CD4-positive, alpha-beta T cell (primary cell): ENCODE measurements around the gene ZBTB47. TPM values are rescaled to one million over a fixed set of nuclear protein-coding genes. Genes with fewer than 3 reads are reported as not detected.

Experiments
- ATAC-seq: fragments of 200-7000 bp; cut with Tn5 transposase; one replicate; pipeline ENCODE4 v1.10.0; 2022; ENCODE audit warnings: mild to moderate bottlenecking; ENCODE audit not compliant: poor library complexity
- CTCF ChIA-PET: fragments of 350-600 bp; sonication (Branson Sonifier 250); formaldehyde crosslinking; loops from one replicate; lab custom pipeline; 2021; ENCODE audit warnings: antibody characterized with exemption, inconsistent platforms; lab: Charles Lee
- POLR2A ChIA-PET: fragments of 350-600 bp; sonication (Branson Sonifier 250); formaldehyde crosslinking; loops from one replicate; lab custom pipeline; 2021; ENCODE audit warnings: antibody characterized with exemption, inconsistent platforms; lab: Charles Lee
- DNase-seq, 14 experiments: peaks; one replicate each; pipeline ENCODE4 v3.0.0-alpha.2; 2013 to 2020; ENCODE audit warnings: mixed read lengths in 2 of 14
- H3K27ac ChIP-seq, 2 donors: one replicate each; pipeline versions ENCODE4 v1.5.1 to v1.7.0; 2013; ENCODE audit warnings: low read length in 2 of 2, low read depth in 1 of 2, mild to moderate bottlenecking in 1 of 2
- H3K27me3 ChIP-seq, 2 experiments: 1 replicate in 1 of 2; 2 replicates in 1 of 2; pipeline versions ENCODE4 v1.6.1 to v1.7.0; 2013; ENCODE audit warnings: low read length in 2 of 2, control low read depth in 1 of 2, mild to moderate bottlenecking in 1 of 2, moderate library complexity in 1 of 2; ENCODE audit not compliant: insufficient read depth in 2 of 2, control insufficient read depth in 1 of 2
- H3K36me3 ChIP-seq: one replicate; pipeline ENCODE4 v1.6.1; 2013; ENCODE audit warnings: low read length, control low read depth; ENCODE audit not compliant: insufficient read depth
- H3K4me1 ChIP-seq: one replicate; pipeline ENCODE4 v1.6.1; 2013; ENCODE audit warnings: low read length, control low read depth; ENCODE audit not compliant: insufficient read depth
- H3K4me3 ChIP-seq: one replicate; pipeline ENCODE4 v1.5.1; 2013; ENCODE audit warnings: mild to moderate bottlenecking, low read length, moderate library complexity
- H3K9me3 ChIP-seq, 2 experiments: 1 replicate in 1 of 2; 2 replicates in 1 of 2; pipeline versions ENCODE4 v1.6.1 to v1.7.0; 2013; ENCODE audit warnings: low read length in 2 of 2, mild to moderate bottlenecking in 2 of 2, control low read depth in 1 of 2, moderate library complexity in 1 of 2; ENCODE audit not compliant: control insufficient read depth in 1 of 2, insufficient read depth in 1 of 2
- H3K27ac Mint-ChIP-seq: one replicate; pipeline ENCODE4 v1.8.0; 2020; ENCODE audit warnings: mixed read lengths
- H3K27me3 Mint-ChIP-seq: one replicate; pipeline ENCODE4 v1.8.0; 2021; ENCODE audit warnings: mixed read lengths
- H3K36me3 Mint-ChIP-seq: one replicate; pipeline ENCODE4 v1.8.0; 2021; ENCODE audit warnings: low read depth, mixed read lengths
- H3K4me1 Mint-ChIP-seq: one replicate; pipeline ENCODE4 v1.8.0; 2021; ENCODE audit warnings: low read depth, mixed read lengths
- H3K4me3 Mint-ChIP-seq: one replicate; pipeline ENCODE4 v1.8.0; 2020; ENCODE audit warnings: mild to moderate bottlenecking, mixed read lengths
- H3K9me3 Mint-ChIP-seq: one replicate; pipeline ENCODE4 v1.8.0; 2020; ENCODE audit warnings: mixed read lengths
- intact Hi-C, 2 experiments: fragments of 100-400 bp; cut with DNase I in 1 of 2; cut with micrococcal nuclease in 1 of 2; formaldehyde crosslinking; loops; one replicate each; pipeline versions ENCODE4 v1.15.1 to v1.9.0; 2023 to 2025; cut with DNase I, micrococcal nuclease
- total RNA-seq, 174 experiments: library from RNA in 2 of 174; stranded (reverse) in 2 of 174; gene quantifications; one replicate each; pipeline ENCODE4 v1.2.3 and lab custom pipeline; 2021 to 2026
- TF ChIP-seq, protein P1 (sequence below): fragments of 200-600 bp; IDR thresholded peaks from one replicate; pipeline ENCODE4 v1.8.0; 2022; ENCODE audit warnings: antibody characterized with exemption, mild to moderate bottlenecking

The ZBTB47 gene
- total RNA-seq, 2 experiments from 2014 or later: 0.47 to 0.80 TPM

DNA sequence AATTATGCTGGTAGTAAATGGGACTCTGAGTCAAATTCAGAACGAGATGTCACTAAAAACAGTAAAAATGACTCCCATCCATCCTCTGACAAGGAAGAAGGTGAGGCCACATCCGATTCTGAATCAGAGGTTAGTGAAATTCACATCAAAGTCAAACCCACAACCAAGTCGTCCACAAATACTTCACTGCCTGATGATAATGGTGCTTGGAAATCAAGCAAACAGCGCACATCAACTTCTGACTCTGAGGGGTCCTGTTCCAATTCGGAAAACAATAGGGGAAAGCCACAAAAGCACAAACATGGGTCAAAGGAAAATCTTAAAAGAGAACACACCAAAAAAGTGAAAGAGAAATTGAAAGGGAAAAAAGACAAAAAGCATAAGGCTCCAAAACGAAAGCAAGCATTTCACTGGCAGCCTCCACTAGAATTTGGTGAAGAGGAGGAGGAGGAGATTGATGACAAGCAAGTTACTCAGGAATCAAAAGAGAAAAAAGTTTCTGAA lies 15.1 kb upstream of the ZBTB47 start:
- ChIA-PET CTCF (interaction anchor here (1.8 kb wide), 1 partner anchor 56 kb away, joined by 7 read pairs; the partner anchor contains the start of gene SEC22C), POLR2A (interaction anchor here (1.0 kb wide), 1 partner anchor 10 kb away, joined by 4 read pairs; no protein-coding TSS in a partner anchor)
- DNase-seq (peak in 5 of 14 experiments; percentile 32 to 86 (median 65)), ATAC-seq (peak; percentile 82)
- peaks cover 30% of the 10 kb centered on the region for H3K4me1 ChIP-seq
- Mint-ChIP-seq H3K4me3 (no peak overlapping the region), H3K4me1 (peaks cover 14% of the 10 kb centered on the region), H3K36me3 (peaks cover 36% of the 10 kb centered on the region), H3K27me3 (no peaks in the 10 kb centered on the region), H3K27ac (no peak overlapping the region), H3K9me3 (no peaks in the 10 kb centered on the region)
- H3K4me3 ChIP-seq: peak overlapping the region; percentile 44
- H3K36me3 ChIP-seq: peaks cover 74% of the 10 kb centered on the region
- peak overlapping the region in 1 of 2 donors; percentile 79 for H3K27ac ChIP-seq
- TF ChIP-seq, protein P1, sequence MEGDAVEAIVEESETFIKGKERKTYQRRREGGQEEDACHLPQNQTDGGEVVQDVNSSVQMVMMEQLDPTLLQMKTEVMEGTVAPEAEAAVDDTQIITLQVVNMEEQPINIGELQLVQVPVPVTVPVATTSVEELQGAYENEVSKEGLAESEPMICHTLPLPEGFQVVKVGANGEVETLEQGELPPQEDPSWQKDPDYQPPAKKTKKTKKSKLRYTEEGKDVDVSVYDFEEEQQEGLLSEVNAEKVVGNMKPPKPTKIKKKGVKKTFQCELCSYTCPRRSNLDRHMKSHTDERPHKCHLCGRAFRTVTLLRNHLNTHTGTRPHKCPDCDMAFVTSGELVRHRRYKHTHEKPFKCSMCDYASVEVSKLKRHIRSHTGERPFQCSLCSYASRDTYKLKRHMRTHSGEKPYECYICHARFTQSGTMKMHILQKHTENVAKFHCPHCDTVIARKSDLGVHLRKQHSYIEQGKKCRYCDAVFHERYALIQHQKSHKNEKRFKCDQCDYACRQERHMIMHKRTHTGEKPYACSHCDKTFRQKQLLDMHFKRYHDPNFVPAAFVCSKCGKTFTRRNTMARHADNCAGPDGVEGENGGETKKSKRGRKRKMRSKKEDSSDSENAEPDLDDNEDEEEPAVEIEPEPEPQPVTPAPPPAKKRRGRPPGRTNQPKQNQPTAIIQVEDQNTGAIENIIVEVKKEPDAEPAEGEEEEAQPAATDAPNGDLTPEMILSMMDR: no peak
- H3K9me3 ChIP-seq: no peaks in the 10 kb centered on the region
- intact Hi-C loops: loop anchor here in 1 of 2 experiments (5.0 to 10.0 kb wide), 2 partner anchors 36 to 54 kb away; partner anchors contain the start of genes NKTR and SEC22C
- no peaks in the 10 kb centered on the region for H3K27me3 ChIP-seq

DNA sequence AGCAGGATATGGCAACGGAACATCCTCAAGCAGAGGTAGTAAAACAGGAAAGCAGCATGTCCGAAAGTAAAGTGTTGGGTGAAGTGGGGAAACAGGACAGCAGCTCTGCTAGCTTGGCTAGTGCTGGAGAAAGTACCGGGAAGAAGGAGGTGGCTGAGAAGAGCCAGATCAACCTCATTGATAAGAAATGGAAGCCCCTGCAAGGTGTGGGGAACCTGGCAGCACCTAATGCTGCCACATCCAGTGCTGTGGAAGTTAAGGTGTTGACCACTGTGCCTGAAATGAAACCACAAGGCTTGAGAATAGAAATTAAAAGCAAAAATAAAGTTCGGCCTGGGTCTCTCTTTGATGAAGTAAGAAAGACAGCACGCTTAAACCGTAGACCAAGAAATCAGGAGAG lies 14.3 kb upstream of the ZBTB47 start:
- no peaks in the 10 kb centered on the region for H3K9me3 ChIP-seq
- ATAC-seq (no peak), DNase-seq (peak in 1 of 14 experiments; percentile 49)
- H3K36me3 ChIP-seq: peaks cover 74% of the 10 kb centered on the region
- peak overlapping the region; percentile 18 for H3K4me3 Mint-ChIP-seq
- no peaks in the 10 kb centered on the region for H3K9me3 Mint-ChIP-seq
- TF ChIP-seq, protein P1: no peak
- peak overlapping the region; percentile 44 for H3K4me3 ChIP-seq
- no peaks in the 10 kb centered on the region for H3K27me3 ChIP-seq
- POLR2A ChIA-PET: interaction anchor here (0.6 to 1.0 kb wide), 2 partner anchors 9 to 16 kb away, joined by 3 to 4 read pairs; no protein-coding TSS in a partner anchor
- intact Hi-C loops: loop anchor here in 1 of 2 experiments (5.0 to 10.0 kb wide), 2 partner anchors 37 to 54 kb away; partner anchors contain the start of genes NKTR and SEC22C
- H3K27ac ChIP-seq: peak overlapping the region; percentile 44 to 79
- H3K27ac Mint-ChIP-seq: no peak overlapping the region
- peaks cover 30% of the 10 kb centered on the region for H3K4me1 ChIP-seq
- CTCF ChIA-PET: no interaction called here
- H3K36me3 Mint-ChIP-seq: peaks cover 35% of the 10 kb centered on the region
- no peaks in the 10 kb centered on the region for H3K27me3 Mint-ChIP-seq
- peaks cover 14% of the 10 kb centered on the region for H3K4me1 Mint-ChIP-seq

DNA sequence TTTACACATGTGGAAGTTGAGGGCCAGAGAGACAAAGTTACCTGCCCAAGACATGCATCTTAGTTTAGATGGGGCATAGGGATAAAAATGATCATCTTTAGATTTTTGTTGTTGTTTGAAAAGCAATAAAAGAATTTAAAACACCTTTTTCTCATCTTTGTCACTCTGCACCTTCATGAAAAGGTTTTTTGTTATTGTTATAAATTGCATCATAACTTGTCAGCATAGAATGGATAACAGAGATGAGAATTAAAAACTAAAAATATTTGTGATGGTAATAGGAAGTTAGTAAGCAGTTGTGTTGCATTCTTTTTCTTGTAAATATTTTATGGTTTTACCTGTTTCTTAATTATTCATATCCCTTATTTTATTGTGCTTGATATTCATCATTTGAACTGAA lies 13.4 kb upstream of the ZBTB47 start:
- ChIA-PET CTCF (no interaction called here), POLR2A (interaction anchor here (1.2 kb wide), 1 partner anchor 58 kb away, joined by 3 read pairs; the partner anchor contains the start of gene SEC22C)
- no peak overlapping the region for H3K27ac Mint-ChIP-seq

More for the DNA sequence above, 13.4 kb upstream of the ZBTB47 start:
- Histone ChIP-seq H3K9me3 (no peaks in the 10 kb centered on the region), H3K36me3 (peaks cover 74% of the 10 kb centered on the region), H3K27ac (peak overlapping the region in 1 of 2 donors; percentile 79), H3K27me3 (no peaks in the 10 kb centered on the region), H3K4me1 (peaks cover 30% of the 10 kb centered on the region), H3K4me3 (no peak overlapping the region)
- H3K4me1 Mint-ChIP-seq: peaks cover 11% of the 10 kb centered on the region
- H3K36me3 Mint-ChIP-seq: peaks cover 35% of the 10 kb centered on the region
- no peaks in the 10 kb centered on the region for H3K27me3 Mint-ChIP-seq
- DNase-seq: no peak
- TF ChIP-seq, protein P1: no peak
- ATAC-seq: no peak
- intact Hi-C loops: no loop called here
- no peaks in the 10 kb centered on the region for H3K9me3 Mint-ChIP-seq
- no peak overlapping the region for H3K4me3 Mint-ChIP-seq
